Measurements from ENCODE around the gene RASGRF2. TPM values are rescaled to one million over a fixed set of nuclear protein-coding genes. Genes with fewer than 3 reads are reported as not detected.

The RASGRF2 gene
- total and polyA plus RNA-seq, 2 donors: 0.76 to 1.8 TPM

DNA sequence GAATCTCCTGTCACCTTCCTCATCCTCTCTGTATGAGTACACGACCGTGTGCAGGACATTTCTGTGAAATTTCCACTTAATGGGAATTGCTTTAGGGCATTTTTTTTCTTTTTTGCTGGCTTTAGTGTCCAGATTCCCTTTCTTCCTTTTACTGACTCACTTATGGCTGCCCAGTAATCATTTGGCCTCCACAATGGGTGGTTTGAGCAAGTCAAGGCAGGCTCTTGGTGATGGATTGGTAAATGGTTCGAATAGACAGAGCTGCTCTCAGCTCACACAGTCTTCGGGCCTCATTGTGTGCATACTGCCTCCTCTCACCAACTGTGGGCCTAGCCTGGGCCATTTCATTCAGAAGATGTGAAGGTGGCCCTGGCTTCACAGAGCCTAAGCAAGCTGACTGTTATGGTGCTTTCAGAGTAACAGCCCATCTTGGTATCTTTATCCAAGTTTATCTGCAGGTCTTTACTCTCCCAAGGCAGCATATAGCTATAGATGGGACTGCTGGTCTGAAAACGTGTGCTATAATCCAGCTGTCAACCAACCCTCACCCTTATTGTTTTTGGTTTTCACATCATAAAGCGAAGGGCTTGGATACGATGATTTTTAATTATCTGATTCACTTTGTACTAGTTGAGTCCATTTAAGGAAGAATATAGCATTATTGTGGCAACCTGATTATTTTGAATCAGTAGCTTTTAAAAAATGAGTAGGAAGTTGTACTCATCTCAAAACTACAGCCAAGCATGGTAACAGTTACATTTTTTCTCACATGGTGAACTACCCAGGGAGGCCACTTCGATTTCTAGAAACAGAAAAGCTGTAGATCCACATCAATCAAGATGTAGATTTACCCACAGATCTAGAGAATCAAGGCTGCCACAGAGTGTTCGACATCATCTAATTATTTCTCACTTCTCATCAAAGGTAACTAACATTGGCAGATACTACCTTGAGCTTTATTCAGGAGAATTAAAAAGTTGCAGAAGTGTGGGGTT, 222.5 kb downstream of the RASGRF2 start:
- H3K4me3 ChIP-seq (ENCODE audit: low read length in 2 of 2): no peak overlapping the region
- H3K27me3 ChIP-seq (ENCODE audit: control insufficient read depth in 2 of 2, insufficient read depth in 1 of 2, low read length in 1 of 2): no peaks in the 10 kb centered on the region
- WGBS: 96% methylated on average over 9 of the region's 9 CpGs
- no peaks in the 10 kb centered on the region for H3K4me1 ChIP-seq (ENCODE audit: control insufficient read depth in 2 of 2, insufficient read depth in 2 of 2, low read length in 2 of 2)
- no peaks in the 10 kb centered on the region for H3K9me3 ChIP-seq (ENCODE audit: control insufficient read depth in 2 of 2, insufficient read depth in 1 of 2, low read length in 1 of 2)
- no peaks in the 10 kb centered on the region for H3K36me3 ChIP-seq (ENCODE audit: control insufficient read depth in 2 of 2, insufficient read depth in 2 of 2, low read length in 1 of 2)
- DNase-seq (ENCODE audit: low read depth in 6 of 9, low spot score in 9 of 9): no peak
- no peak overlapping the region for H3K27ac ChIP-seq (ENCODE audit: low read depth in 1 of 2, low read length in 1 of 2)

DNA sequence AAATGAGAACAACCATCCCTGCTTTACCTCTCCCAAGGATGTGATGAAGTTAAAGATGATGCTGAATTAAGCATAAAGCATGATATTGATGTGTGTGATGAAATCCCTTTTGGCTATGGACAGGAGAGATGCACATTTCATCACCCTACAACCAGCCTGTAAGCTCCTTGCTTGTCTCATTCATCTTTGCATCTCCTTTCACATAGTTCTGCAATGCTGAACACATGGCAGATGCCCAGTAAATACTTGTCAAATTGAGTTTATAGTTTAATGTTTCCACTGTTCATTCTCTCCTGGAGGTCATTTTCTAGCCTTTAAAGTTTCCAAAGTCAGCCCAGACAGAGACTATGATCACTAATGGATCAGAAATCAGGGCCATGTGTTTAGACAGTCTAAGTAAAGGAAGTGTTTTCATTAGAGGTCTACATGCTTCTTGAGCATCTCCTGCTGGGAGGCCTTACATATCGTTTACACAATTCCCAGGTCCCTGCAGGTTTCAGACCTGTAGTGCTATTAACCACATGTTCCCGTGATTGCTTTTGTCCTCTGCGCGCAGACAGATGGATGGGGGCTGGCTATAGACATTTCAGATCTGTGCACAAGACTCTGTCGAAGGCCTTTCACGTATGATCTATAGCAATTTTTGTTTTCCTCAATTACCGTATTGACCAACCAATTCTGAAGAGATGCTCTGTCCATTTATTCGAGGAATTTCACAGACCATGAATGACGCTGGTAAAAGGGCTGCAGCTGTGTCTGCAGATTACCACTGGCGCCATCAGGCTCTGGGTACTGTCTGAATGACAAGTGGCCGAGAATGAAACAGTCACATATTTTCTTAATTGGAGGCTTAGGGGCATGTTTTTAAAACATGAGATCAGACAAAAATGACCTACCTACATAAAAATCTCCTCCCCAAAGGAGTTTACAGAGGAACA, 223.9 kb downstream of the RASGRF2 start:
- no peak for DNase-seq (ENCODE audit: low read depth in 6 of 9, low spot score in 9 of 9)
- H3K4me3 ChIP-seq (ENCODE audit: low read length in 2 of 2): no peak overlapping the region
- no peak overlapping the region for H3K27ac ChIP-seq (ENCODE audit: low read depth in 1 of 2, low read length in 1 of 2)
- no peaks in the 10 kb centered on the region for H3K9me3 ChIP-seq (ENCODE audit: control insufficient read depth in 2 of 2, insufficient read depth in 1 of 2, low read length in 1 of 2)
- no peaks in the 10 kb centered on the region for H3K36me3 ChIP-seq (ENCODE audit: control insufficient read depth in 2 of 2, insufficient read depth in 2 of 2, low read length in 1 of 2)
- H3K4me1 ChIP-seq (ENCODE audit: control insufficient read depth in 2 of 2, insufficient read depth in 2 of 2, low read length in 2 of 2): no peaks in the 10 kb centered on the region
- WGBS: 98% methylated on average over 11 of the region's 11 CpGs
- H3K27me3 ChIP-seq (ENCODE audit: control insufficient read depth in 2 of 2, insufficient read depth in 1 of 2, low read length in 1 of 2): no peaks in the 10 kb centered on the region

DNA sequence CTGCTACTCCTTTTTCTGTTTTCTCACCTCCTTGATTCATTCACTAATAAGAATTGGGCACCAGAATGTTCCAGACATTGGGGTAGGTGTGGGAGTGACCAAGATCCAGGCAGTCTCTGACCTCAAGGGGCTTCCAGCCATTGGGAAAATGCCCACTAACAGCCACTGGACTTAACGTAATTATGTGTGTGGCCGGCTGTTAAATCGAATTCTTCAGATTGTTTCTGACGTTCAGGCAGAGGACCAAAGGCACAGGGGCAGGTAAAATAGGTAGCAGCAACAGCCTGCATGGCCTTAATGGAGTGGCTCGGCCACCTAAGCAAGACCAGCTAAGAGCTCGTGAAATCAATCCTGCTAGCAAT, 224.6 kb downstream of the RASGRF2 start:
- Histone ChIP-seq H3K27ac (ENCODE audit: low read depth in 1 of 2, low read length in 1 of 2) (no peak overlapping the region), H3K4me3 (ENCODE audit: low read length in 2 of 2) (no peak overlapping the region), H3K4me1 (ENCODE audit: control insufficient read depth in 2 of 2, insufficient read depth in 2 of 2, low read length in 2 of 2) (no peaks in the 10 kb centered on the region), H3K9me3 (ENCODE audit: control insufficient read depth in 2 of 2, insufficient read depth in 1 of 2, low read length in 1 of 2) (no peaks in the 10 kb centered on the region), H3K36me3 (ENCODE audit: control insufficient read depth in 2 of 2, insufficient read depth in 2 of 2, low read length in 1 of 2) (no peaks in the 10 kb centered on the region), H3K27me3 (ENCODE audit: control insufficient read depth in 2 of 2, insufficient read depth in 1 of 2, low read length in 1 of 2) (no peaks in the 10 kb centered on the region)
- WGBS: 97% methylated on average over 6 of the region's 6 CpGs
- DNase-seq (ENCODE audit: low read depth in 6 of 9, low spot score in 9 of 9): no peak

DNA sequence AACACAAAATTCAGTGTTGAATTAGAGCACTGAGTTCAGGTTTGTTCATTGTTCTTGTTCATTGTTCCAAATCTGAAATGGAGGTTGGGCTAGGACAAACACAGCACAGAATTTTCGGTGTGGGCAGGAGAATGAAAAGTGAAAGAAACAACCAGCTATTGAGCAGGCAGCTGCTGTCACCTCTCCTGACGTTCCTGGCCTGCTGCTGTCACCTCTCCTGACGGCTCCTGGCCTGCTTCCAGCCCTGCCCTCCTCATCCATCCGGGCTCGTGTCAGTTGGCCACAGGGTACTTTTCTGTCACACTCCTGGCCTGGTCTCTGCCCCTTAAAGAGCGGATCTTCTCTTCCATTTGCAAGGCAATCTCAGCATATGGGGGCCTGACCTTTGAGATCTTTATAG, 227.7 kb downstream of the RASGRF2 start:
- no peaks in the 10 kb centered on the region for H3K4me1 ChIP-seq (ENCODE audit: control insufficient read depth in 2 of 2, insufficient read depth in 2 of 2, low read length in 2 of 2)
- H3K27me3 ChIP-seq (ENCODE audit: control insufficient read depth in 2 of 2, insufficient read depth in 1 of 2, low read length in 1 of 2): peaks cover 0 to 2% of the 10 kb centered on the region in 2 donors
- H3K4me3 ChIP-seq (ENCODE audit: low read length in 2 of 2): no peak overlapping the region
- no peak overlapping the region for H3K27ac ChIP-seq (ENCODE audit: low read depth in 1 of 2, low read length in 1 of 2)
- WGBS: 40% methylated on average over 6 of the region's 6 CpGs
- H3K9me3 ChIP-seq (ENCODE audit: control insufficient read depth in 2 of 2, insufficient read depth in 1 of 2, low read length in 1 of 2): no peaks in the 10 kb centered on the region
- DNase-seq (ENCODE audit: low read depth in 6 of 9, low spot score in 9 of 9): no peak
- no peaks in the 10 kb centered on the region for H3K36me3 ChIP-seq (ENCODE audit: control insufficient read depth in 2 of 2, insufficient read depth in 2 of 2, low read length in 1 of 2)

DNA sequence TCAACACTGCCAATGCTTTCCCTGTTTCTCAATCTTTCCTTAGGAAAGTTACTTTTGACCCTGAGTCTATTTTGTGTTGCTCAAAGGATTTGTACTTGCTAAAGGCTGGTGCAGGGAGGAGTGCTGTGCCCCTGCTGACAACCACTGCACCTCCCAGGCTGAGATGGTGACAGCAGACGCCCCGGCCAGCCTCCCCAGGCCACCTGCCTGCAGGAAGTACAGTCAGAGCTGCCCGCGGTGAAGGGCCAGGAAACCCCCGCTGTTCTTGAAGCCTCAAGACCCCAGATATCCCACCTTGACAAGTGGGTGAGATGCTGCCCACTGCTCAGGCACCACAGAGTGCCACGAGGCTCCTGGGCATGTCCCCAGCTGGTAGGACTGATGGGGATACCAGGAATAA, 228.8 kb downstream of the RASGRF2 start:
- Histone ChIP-seq H3K27ac (ENCODE audit: low read depth in 1 of 2, low read length in 1 of 2) (no peak overlapping the region), H3K27me3 (ENCODE audit: control insufficient read depth in 2 of 2, insufficient read depth in 1 of 2, low read length in 1 of 2) (peaks cover 0 to 2% of the 10 kb centered on the region in 2 donors), H3K4me3 (ENCODE audit: low read length in 2 of 2) (no peak overlapping the region), H3K9me3 (ENCODE audit: control insufficient read depth in 2 of 2, insufficient read depth in 1 of 2, low read length in 1 of 2) (no peaks in the 10 kb centered on the region), H3K36me3 (ENCODE audit: control insufficient read depth in 2 of 2, insufficient read depth in 2 of 2, low read length in 1 of 2) (no peaks in the 10 kb centered on the region), H3K4me1 (ENCODE audit: control insufficient read depth in 2 of 2, insufficient read depth in 2 of 2, low read length in 2 of 2) (no peaks in the 10 kb centered on the region)
- WGBS: 54% methylated on average over 6 of the region's 6 CpGs
- no peak for DNase-seq (ENCODE audit: low read depth in 6 of 9, low spot score in 9 of 9)

DNA sequence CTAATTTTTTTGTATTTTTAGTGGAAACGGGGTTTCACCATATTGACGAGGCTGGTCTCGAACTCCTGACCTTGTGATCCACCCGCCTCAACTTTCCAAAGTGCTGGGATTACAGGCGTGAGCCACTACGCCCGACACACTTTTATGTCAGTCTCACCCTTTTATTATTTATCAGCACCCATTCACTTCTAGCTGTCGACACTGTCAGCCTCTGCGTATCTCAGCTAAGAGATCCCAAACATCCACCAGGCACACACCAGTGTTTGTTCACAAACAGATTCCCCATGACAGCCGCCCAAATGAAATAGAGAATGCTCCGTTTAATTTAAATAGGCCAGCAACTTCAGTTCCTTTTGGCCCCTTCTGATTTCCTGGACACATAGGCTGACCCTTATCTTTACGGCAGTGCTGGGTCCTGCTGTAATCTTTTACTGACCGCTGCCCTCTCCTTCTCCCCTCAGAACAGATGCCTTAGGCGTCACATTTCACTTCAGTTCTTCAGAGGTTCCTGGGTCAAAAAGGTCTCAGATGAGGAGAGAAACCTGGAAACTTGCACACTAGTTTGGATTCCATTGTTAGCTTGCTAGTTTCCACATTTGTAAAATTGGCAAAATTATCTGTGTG, 229.8 kb downstream of the RASGRF2 start:
- H3K27me3 ChIP-seq (ENCODE audit: control insufficient read depth in 2 of 2, insufficient read depth in 1 of 2, low read length in 1 of 2): peaks cover 0 to 2% of the 10 kb centered on the region in 2 donors
- 96% methylated on average over 14 of the region's 14 CpGs for WGBS
- no peak for DNase-seq (ENCODE audit: low read depth in 6 of 9, low spot score in 9 of 9)
- no peak overlapping the region for H3K27ac ChIP-seq (ENCODE audit: low read depth in 1 of 2, low read length in 1 of 2)
- H3K4me3 ChIP-seq (ENCODE audit: low read length in 2 of 2): no peak overlapping the region
- H3K36me3 ChIP-seq (ENCODE audit: control insufficient read depth in 2 of 2, insufficient read depth in 2 of 2, low read length in 1 of 2): no peaks in the 10 kb centered on the region
- H3K4me1 ChIP-seq (ENCODE audit: control insufficient read depth in 2 of 2, insufficient read depth in 2 of 2, low read length in 2 of 2): peaks cover 0 to 3% of the 10 kb centered on the region in 2 donors
- H3K9me3 ChIP-seq (ENCODE audit: control insufficient read depth in 2 of 2, insufficient read depth in 1 of 2, low read length in 1 of 2): no peaks in the 10 kb centered on the region

DNA sequence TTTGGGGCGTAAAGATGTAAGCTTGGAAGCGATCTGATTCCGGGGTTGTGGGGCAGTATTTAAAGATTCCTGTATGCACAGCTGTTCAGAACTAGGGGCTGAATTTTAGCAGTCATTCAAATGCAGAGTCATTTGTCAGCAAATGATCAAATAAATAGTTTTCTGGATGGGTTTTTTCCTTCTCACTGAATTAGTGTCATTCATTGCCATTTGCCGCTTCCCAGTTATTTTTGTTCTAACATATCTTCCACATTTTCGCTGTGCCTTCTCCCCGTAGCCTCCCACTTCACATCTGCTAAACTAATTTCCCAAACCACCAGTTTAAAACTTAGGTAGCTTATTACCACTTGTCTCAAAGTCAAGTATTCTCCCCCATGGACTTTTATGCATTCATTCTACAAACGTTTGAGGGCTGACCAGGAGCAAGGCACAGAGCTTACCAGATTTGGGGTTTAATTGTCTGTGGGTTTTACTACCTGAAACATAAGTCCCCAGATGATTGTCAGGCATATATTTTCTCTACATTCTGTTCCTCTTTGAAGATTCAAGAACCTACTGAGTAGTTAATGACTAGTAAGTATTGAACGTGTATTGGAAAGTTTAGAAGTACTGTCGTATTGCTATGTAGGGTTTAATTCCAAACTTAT, 231.7 kb downstream of the RASGRF2 start:
- Histone ChIP-seq H3K9me3 (ENCODE audit: control insufficient read depth in 2 of 2, insufficient read depth in 1 of 2, low read length in 1 of 2) (no peaks in the 10 kb centered on the region), H3K36me3 (ENCODE audit: control insufficient read depth in 2 of 2, insufficient read depth in 2 of 2, low read length in 1 of 2) (no peaks in the 10 kb centered on the region), H3K27me3 (ENCODE audit: control insufficient read depth in 2 of 2, insufficient read depth in 1 of 2, low read length in 1 of 2) (peaks cover 0 to 5% of the 10 kb centered on the region in 2 donors), H3K4me3 (ENCODE audit: low read length in 2 of 2) (no peak overlapping the region), H3K27ac (ENCODE audit: low read depth in 1 of 2, low read length in 1 of 2) (no peak overlapping the region), H3K4me1 (ENCODE audit: control insufficient read depth in 2 of 2, insufficient read depth in 2 of 2, low read length in 2 of 2) (peaks cover 0 to 4% of the 10 kb centered on the region in 2 donors)
- no peak for DNase-seq (ENCODE audit: low read depth in 6 of 9, low spot score in 9 of 9)
- WGBS: 97% methylated on average over 9 of the region's 9 CpGs

DNA sequence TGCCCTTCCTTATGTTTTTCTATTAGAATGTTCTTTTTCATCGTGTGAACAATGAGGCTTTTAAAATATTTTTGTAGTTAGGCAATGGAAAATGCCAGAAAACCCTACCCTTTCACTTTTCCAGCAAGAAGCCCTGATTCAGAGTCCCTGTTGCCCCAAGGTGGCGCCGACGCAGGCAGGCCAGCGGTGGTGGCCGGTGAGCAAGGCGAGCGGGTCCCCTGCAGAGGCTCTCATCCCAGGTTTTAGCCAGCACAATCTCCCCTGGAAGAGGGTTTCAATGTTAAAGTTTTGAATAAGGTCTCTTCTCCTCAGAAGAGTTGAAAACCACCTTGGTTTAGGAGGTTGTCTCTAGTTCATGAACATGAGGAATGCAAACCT, 232.2 kb downstream of the RASGRF2 start:
- no peak overlapping the region for H3K4me3 ChIP-seq (ENCODE audit: low read length in 2 of 2)
- WGBS: 84% methylated on average over 8 of the region's 8 CpGs
- no peak for DNase-seq (ENCODE audit: low read depth in 6 of 9, low spot score in 9 of 9)
- H3K27me3 ChIP-seq (ENCODE audit: control insufficient read depth in 2 of 2, insufficient read depth in 1 of 2, low read length in 1 of 2): peaks cover 0 to 5% of the 10 kb centered on the region in 2 donors
- peaks cover 0 to 4% of the 10 kb centered on the region in 2 donors for H3K4me1 ChIP-seq (ENCODE audit: control insufficient read depth in 2 of 2, insufficient read depth in 2 of 2, low read length in 2 of 2)
- no peaks in the 10 kb centered on the region for H3K36me3 ChIP-seq (ENCODE audit: control insufficient read depth in 2 of 2, insufficient read depth in 2 of 2, low read length in 1 of 2)
- H3K27ac ChIP-seq (ENCODE audit: low read depth in 1 of 2, low read length in 1 of 2): no peak overlapping the region
- no peaks in the 10 kb centered on the region for H3K9me3 ChIP-seq (ENCODE audit: control insufficient read depth in 2 of 2, insufficient read depth in 1 of 2, low read length in 1 of 2)
